NCI-H187 treated with DMSO at 0.1 percent for 48 hours (cell line): Measurements from ENCODE around the gene CYP4B1.
"Not testable (repeated sequence)": the region's sequence is repeated elsewhere in the genome, so short reads cannot be mapped to it uniquely, and the experiment has no call there.

Experiments used
- DNase-seq: peaks from one replicate; lab custom pipeline; 2025; lab: John Stamatoyannopoulos, UW

CYP4B1 gene

DNA sequence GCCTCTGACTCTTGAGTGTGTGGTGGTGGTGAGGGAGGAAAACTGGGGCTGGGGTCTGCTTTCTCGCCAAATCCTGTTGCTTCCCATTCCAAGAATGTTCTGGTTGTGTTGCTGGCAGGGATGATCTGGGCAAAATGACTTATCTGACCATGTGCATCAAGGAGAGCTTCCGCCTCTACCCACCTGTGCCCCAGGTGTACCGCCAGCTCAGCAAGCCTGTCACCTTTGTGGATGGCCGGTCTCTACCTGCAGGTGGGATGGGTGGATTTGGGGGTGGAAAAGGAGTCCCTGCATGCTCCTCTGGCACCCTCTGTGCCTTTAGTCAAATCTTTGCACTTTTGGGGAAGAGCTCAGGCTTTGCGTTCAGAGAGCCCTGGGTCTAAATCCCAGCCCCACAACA, 18.1 kb downstream of the CYP4B1 start:
- DNase-seq: no peak

- DNase-seq: no peak
Observed at GRCh38 chr1:46817814-46818213, 19.0 kb downstream of the CYP4B1 start.

DNA sequence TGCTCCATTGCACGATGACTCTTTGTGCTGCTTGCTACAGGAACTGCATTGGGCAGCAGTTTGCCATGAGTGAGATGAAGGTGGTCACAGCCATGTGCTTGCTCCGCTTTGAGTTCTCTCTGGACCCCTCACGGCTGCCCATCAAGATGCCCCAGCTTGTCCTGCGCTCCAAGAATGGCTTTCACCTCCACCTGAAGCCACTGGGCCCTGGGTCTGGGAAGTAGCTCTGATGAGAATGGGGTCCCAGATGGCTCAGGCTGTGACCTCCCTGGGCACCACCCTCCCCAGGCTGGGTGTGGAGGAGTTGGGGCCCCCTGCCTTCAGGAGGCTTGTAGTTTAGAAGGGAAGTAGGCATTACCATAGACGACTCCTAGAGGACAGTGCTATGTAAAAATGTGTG, 19.7 kb downstream of the CYP4B1 start:
- no peak for DNase-seq

DNA sequence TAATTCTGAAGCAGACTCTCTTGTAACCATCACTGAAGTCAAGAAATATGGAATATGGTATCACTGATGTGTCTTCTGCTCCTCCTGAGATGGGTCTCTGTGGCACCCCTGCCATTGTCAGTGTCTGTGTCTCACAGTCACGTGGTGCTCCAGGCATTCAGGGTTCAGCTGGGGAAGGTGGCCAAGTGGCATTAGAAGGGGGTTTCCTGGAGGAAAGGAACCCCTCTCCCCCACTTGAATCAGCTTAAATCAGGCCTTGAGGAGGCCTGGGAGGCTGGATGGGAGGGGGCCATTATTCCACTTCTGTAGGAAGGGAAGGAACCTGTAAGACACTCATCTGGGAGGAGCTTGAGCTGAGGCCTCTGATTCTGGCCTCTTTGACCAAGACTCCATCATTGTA, 20.5 kb downstream of the CYP4B1 start:
- DNase-seq: no peak

GRCh38 chr1:46820076-46820475, 21.2 kb downstream of the CYP4B1 start:
- DNase-seq: no peak

- DNase-seq: peak; percentile 40
Observed at GRCh38 chr1:46820560-46821060, 21.8 kb downstream of the CYP4B1 start.

GRCh38 chr1:46822248-46822826, 23.5 kb downstream of the CYP4B1 start:
- DNase-seq: no peak

DNA sequence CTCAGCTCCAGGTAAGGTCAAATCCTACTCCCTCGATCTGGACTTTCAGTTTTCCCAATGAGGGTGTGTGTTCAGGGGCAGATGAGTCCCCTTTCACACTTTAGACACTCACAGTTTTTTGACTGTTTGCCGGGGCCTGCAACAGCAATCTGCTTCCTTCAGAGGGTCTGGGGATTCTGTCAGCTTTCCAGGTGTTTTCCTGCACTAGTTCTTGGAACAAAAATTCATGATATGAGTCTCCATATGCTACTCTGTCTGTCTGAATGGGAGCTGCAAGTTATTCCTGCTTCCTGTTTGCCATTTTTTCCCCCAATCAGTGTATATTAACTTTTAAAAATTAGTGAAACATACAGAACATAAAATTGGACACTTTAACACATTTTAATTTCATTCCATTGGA, 24.3 kb downstream of the CYP4B1 start:
- no peak for DNase-seq

- DNase-seq: not testable (repeated sequence)
Observed at GRCh38 chr1:46826892-46827291, 28.0 kb downstream of the CYP4B1 start.

DNA sequence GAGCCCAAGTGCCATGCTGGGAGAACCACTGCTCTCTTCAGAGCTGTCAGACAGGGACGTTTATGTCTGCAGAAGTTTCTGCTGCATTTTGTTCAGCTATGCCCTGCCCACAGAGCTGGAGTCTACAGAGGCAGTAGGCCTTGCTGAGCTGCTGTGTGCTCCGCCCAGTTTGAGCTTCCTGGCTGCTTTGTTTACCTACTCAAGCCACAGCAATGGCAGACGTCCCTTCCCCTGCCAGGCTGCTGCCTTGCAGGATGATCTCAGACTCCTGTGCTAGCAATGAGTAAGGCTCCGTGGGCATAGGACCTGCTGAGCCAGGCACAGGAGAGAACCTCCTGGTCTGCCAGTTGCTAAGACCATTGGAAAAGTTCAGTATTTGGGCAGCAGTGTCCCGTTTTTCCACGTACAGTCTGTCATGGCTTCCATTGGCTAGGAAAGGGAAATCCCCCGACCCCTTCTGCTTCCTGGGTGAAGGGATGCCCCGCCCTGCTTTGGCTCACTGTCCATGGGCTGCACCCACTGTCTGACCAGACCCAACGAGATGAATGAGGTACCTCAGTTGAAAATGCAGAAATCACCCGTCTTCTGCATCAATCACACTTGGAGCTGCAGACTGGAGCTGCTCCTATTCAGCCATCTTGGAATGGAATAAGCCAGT, 31.9 kb downstream of the CYP4B1 start:
- DNase-seq: no peak

- DNase-seq: not testable (repeated sequence)
Observed at GRCh38 chr1:46835469-46835868, 36.6 kb downstream of the CYP4B1 start.

- not testable (repeated sequence) for DNase-seq
Observed at GRCh38 chr1:46846386-46846785, 47.5 kb downstream of the CYP4B1 start.

DNA sequence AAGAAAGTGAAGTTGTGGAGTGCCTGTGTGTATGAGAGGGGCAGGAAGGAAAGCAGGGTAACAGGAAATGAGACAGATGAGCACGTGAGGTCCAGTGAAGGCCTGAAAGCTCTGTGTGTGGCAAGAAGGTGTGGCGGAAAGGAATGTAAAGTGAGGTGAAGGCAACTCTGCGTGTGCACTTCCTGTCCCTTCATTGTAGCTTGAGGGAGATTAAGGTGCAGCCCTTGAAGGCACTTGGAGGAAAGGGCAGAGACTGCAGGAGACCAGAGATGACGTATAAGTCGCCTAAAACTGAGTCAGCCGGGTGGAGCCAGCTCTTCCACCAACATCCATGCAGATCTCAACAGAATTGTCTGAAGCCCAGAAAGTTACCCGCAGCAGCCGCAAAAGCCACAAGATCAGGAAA, 58.8 kb downstream of the CYP4B1 start:
- DNase-seq: not testable (repeated sequence)

DNA sequence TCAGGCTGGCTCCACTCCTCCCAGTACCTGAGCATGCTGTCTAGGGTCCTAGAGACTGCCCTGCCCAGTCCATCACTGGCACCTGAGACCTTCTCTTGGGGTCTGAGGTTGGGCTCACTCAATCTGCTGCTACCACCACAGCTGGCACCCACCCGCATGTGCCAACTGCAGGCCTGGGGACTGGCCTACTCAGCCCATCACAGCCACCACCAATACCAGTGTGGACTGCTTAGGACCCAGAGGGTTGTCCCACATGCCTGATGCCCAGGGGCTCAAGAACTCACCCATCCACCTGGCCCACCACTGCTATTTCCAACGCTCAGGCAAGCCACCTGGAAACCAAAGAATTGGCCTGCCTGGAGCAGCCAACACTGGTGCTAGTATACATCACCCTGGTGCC, 63.5 kb downstream of the CYP4B1 start:
- no peak for DNase-seq
